DND-41 (cell line): ENCODE results near the gene ECM1.

ENCODE experiments used
- CTCF ChIP-seq: IDR thresholded peaks from 2 replicates; pipeline ENCODE4 v1.5.1; 2012; ENCODE audit warnings: borderline replicate concordance, low read length, moderate library complexity, mild to moderate bottlenecking; ENCODE audit not compliant: poor library complexity, severe bottlenecking; ENCODE audit errors: extremely low read depth
- EZH2 ChIP-seq: IDR thresholded peaks from 3 replicates; pipeline ENCODE4 v1.6.1; 2012; ENCODE audit warnings: borderline replicate concordance, low read depth, mild to moderate bottlenecking, moderate library complexity, low read length, inconsistent platforms; ENCODE audit not compliant: severe bottlenecking

GRCh38 chr1:150549496-150550221 is 41.8 kb downstream of the ECM1 start:
- no peak for TF ChIP-seq CTCF
- TF ChIP-seq EZH2, result no peak
